GM18951 (cell line): ENCODE data around the gene WDR86.

Source experiments
- POLR2A ChIP-seq: IDR thresholded peaks from 4 replicates; pipeline ENCODE4 v1.6.1; 2011; ENCODE audit warnings: mild to moderate bottlenecking; ENCODE audit not compliant: insufficient read length, insufficient read depth; ENCODE audit errors: extremely low read depth
- in situ Hi-C: fragments of 300-500 bp; cut with MboI; formaldehyde crosslinking; loops from one replicate; pipeline ENCODE4 v1.12.0; 2022; ENCODE audit warnings: low sequenced_read_pairs, mixed read lengths, inconsistent platforms; ENCODE audit not compliant: unreplicated experiment

The WDR86 gene

DNA sequence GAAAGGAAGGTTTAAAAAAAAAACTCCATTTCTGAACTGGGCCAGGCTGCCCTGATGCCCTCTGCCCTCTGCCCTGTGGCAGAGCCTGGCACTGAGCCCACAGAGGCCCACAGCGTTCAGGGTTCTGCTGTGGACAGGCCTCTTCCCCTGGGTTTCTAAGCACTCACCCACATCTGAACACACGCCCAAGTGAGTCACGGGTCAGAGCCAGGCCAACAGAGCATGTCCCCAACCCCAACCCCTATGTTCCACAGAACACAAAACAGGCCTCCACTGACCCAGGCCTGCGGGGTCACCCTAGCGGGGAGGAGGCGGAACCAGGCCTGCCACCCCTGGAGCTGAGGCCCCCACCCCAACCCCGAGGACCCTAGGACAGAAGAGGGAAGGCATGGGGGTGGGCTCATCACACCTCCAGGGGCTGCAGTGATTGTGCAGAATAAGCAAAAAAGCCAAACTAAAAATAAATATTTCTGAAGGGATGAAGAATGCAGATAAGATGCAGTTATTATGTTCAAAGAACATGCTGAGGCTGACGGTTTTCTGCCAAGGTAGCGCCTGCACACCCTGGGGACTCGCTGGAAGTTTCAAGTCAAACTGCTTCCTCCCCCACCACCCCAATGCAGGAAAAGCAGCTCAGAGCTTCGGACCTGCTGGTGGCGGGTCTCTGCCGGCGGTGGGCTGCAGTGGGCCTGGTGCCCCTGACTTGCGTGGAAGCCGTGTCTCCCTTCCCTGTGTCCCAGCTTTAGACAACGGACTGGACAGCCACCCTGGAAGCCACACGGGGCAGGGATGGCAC lies 5.4 kb downstream of the WDR86 start:
- in situ Hi-C loops = no loop called here
- no peak for TF ChIP-seq POLR2A

DNA sequence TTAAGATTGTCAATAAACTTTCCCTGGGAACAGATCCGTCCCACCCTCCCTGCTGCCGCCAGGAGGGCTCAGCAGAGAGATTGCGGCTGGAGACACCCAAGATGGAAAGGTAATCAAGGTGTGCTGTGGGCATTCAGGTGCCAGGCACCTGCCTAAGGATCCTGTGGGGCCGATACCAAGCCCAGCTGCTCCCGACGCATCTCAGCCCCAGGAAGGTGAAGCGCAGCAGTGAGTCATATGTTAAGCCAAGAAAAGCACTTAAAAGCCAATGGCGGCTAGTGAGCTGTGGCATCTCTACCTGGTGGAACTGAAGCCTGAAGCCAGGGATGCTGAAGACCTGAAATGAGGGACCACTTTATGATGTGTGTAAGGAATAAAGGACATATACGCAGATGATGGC lies 6.1 kb downstream of the WDR86 start:
- TF ChIP-seq POLR2A = no peak
- in situ Hi-C loops = no loop called here

DNA sequence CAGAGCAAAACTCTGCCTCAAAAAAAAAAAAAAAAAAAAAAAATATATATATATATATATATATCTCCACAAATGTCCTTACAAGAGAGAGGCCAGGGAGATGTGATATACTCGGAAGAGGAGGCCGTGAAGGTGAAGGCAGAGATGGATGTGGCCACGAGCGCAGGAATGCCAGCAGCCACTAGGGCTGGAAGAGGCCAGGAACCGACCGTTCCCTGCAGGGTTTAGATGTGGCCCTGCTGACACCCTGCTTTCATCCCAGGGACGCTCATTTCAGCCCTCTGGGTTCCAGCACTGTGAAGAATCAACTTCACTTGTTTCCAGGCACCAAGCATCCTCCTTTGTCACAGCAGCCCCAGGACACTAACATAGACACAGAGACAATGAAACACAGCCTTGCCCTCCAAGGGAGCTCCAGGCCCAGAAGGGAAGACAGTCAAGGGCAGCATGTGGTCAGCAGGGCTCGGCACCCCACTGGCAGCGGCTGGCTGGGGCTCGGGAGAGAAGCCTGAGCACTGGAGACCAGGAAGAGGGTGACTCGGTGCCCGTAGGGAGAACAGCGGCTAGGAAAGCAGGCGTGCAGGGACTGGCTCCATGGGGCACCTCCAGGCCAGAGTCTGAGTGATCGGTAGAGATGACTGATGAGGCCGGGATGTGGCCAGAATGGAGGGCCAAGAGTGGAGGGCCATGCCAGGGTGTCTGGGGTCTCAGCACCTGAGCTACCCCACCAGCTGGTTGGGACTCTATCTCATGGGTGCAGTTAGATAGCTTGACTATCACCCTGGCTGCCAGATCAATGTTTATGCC lies 7.6 kb downstream of the WDR86 start:
- in situ Hi-C loops = no loop called here

DNA sequence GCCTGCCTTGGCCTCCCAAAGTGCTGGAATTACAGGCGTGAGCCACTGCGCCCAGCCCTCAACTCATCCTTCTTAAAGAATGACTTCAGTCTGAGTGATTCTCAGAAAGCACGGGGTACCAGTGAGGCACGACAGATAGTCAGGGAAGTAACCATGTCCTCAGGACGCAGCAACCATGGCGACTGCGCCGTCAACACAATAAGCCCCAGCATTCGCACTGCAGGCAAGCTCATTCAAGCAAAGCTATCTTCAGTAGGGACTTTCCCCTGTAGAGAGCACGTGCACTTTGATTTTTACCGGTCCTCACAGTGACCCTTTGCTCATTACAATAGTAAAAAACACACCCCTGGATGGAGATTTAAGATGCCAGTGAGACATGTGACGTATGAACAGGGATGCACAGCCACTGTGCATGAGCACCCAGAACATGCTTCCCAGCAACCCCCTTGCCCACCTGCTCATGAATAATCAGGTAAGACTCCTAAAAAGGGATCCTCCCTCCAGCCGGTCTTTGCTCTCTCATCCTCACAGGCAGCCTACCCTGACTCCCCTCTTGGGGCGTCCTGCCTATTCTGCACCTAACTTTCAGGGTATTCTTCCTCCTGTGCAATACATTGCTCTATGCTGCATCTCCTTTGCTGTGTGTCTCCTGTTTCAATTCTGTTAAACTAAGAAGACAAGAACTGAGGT lies 9.1 kb downstream of the WDR86 start:
- in situ Hi-C loops = no loop called here
- no peak for TF ChIP-seq POLR2A

More for the DNA sequence above, 7.6 kb downstream of the WDR86 start:
- TF ChIP-seq POLR2A = no peak

DNA sequence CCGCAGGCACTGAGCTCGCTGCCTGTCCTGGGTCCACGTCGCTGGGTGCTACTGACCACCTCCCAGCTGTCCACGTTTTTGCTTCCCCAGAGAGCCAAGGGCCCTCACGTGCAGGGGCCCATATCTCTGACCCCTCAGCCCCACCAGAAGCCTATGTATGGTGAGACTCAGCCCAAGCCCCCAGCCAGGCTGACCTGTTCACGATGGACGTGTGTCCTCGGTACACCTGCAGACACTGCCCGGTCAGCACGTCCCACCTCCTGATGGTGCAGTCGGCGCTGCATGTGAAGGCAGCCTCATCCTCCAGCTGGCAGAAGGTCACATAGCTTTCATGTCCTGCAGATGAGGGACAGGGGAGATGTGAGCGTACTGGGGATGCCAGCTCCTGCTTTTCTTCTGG lies 9.9 kb downstream of the WDR86 start:
- TF ChIP-seq POLR2A = no peak
- in situ Hi-C loops = no loop called here

DNA sequence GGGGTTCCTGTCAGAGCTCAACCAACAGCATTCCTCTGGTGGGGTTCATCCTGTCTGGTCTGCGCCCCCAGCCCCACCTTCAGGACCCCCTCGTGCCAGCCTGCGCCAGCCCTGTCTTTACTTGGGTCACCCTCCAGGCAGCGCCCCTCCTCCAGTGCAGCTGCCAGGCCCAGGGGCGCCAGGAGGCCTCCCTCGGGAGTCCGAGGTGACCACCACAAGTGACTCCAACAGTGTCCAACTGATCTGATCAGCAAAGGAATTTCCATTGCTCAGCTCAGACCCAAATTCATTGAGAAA lies 10.6 kb downstream of the WDR86 start:
- TF ChIP-seq POLR2A = no peak
- in situ Hi-C loops = no loop called here

DNA sequence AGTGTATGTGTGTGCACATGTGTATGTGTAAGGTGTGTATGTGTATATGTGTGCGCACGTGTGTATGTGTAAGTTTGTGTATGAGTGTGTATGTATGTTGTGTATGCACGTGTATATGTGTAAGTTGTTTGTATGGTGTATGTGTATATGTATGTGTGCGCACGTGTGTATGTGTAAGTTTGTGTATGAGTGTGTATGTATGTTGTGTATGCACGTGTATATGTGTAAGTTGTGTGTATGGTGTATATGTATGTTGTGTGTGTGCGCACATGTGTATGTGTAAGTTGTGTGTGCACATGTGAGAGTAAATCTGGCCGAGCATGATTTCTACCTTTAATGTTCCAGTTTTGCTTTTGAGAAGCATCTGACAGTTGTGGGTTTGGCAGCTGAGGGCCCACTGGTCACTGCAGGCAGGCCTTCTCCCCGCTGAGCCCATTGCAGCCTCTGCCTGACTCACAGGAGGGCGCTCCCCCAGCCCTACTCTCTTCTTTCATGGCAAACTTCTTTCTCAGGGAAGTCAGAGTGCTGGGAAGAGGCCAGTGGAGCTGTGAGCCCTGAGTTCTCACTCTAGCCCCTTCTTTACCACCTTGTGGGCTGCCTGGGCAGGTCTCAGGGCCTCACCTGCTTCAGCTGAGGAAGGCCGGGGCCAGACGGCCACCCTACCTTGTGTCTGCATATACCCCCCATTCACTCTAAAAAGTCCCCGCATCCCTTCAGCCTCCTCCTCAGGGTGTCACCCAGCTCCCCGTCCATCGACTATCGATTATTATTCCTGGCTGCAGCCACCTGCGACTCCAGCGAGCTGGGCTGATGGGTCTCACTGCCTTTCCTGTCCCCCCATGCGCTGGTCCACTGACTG lies 11.2 kb downstream of the WDR86 start:
- no peak for TF ChIP-seq POLR2A
- in situ Hi-C loops = no loop called here

DNA sequence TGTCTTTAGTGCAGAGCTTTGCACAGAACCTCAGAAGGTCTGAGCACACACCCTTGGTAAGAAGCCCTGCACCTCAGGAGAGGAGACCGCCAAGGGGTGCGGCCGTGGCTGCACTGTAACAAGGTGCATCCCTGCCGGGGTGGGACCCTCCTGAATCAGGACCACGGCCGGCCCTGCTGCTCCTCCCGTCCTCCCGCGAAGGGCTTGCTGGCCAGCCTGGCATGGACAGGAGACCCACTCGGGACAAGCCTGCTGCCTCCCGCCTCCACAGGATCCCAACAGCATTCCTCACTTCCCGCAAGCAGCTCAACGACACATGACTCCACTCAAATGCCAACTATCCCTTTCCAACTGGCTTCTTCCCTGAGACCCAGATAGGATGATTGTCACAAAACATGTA lies 12.8 kb downstream of the WDR86 start:
- TF ChIP-seq POLR2A = no peak

DNA sequence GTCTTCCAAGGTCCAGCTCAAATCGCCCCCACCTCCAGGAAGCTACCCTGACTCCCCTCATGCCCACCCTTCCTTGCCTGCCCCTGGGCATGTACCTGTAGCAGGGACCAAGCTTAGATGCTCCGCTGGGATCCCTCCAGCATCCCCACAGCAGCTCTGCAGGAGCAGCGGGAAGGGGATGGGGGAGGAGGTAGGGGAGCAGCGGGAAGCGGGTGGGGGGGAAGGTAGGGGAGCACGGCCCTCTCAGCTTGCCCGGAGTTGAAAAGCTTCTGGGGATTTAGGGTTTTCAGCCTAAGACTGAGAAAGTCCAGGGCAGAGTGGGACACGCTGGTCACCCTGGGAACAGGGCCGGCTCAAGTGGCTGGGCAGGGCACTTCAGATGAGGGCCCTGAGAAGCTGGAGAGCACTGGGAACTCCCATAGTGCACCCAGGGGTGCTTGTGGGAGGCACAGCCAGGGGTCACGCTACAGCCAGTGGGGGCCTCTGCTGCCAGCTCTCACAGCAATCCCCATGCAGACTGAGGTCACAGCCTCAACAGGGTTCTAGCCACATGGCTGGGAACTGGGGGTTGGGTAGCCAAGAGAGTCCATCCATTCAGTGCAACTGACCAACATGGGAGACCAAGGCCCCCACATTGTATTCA lies 13.4 kb downstream of the WDR86 start:
- in situ Hi-C loops = no loop called here
- no peak for TF ChIP-seq POLR2A

More for the DNA sequence above, 12.8 kb downstream of the WDR86 start:
- in situ Hi-C loops = no loop called here

DNA sequence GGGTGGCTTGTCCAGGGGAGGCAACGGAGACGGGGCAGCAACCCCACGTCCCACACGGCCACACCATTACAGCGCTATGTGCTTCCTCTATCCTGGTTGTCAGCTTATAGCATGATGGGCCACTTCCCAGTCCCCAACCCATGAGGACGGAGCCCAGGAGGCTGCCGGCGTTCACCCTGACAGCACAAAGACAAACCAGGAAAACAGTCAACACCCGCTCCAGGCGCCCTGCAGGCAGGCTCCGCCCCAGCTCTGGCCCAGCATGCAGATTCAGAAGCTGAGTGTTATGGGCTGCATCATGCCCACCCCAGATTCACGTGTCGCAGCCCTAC lies 14.8 kb downstream of the WDR86 start:
- TF ChIP-seq POLR2A = no peak
- in situ Hi-C loops = no loop called here

DNA sequence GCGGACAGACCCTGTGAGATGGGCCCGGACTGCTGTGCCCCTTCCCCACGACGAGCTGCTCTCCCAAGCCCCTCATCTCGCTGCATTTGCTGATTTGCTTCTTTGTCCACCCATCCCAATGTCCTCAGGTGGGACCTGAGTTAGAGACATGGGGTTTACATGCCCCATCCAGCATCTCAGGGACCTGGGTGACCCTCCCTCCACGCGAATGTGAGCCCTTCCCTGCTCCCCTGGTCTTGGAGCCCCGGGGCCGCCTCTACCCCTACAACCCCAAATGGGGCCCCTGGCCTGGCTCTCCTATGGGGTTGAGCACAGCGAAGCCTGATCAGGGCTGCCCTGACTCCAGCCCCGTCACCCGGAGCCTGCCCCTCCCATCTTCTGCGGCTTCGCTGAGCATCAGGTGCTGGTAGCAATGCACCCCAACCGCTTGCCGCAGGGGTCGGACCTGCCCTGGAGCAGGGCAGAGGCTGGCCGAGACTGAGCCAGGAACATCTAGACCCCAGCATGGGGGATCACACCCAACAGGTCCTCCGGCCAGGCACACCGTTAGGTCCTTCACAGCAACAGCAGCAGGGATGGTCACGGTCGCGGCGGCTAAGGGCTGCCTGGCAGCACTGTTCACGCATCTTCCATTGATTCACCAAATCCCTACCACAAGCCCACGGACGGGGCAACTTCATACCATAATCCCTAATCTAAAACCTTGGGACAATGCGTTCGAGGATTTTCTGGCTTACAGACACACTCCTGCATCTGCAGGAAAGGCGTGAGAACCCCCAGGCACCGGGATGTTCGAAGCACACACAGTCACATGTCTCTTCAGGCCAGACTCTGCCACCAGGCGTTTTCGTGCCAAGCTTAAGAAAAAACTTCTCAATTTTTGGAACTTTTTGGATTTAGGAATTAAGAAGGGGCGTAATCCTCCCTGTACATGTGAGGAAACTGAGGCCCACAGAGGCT lies 15.5 kb downstream of the WDR86 start:
- TF ChIP-seq POLR2A = no peak
- in situ Hi-C loops = no loop called here
